ENCODE measurements around the gene TOR1B.
A peak's percentile ranks its signal among the peaks of the same experiment; 100 is the strongest.
"Not testable (repeated sequence)": the region's sequence is repeated elsewhere in the genome, so short reads cannot be mapped to it uniquely, and the experiment has no call there.

The TOR1B gene

GRCh38 chr9:129802833-129803675 is at the start of gene TOR1B:
TSS of gene TOR1B (plus strand) at chr9:129803184. CDS start at chr9:129803213, 29 bp downstream.
- DNase-seq (ENCODE audit: low read depth in 3 of 3), result peak; percentile 87 to 91 (median 90)

GRCh38 chr9:129755151-129755550 is 47.8 kb upstream of the TOR1B start:
- no peak for DNase-seq (ENCODE audit: low read depth in 3 of 3)

- no peak for DNase-seq (ENCODE audit: low read depth in 3 of 3)
Measured at GRCh38 chr9:129756191-129756590, 46.8 kb upstream of the TOR1B start.

GRCh38 chr9:129757045-129757444 is 45.9 kb upstream of the TOR1B start:
- DNase-seq (ENCODE audit: low read depth in 3 of 3), result no peak

GRCh38 chr9:129759319-129759718 is 43.7 kb upstream of the TOR1B start:
- no peak for DNase-seq (ENCODE audit: low read depth in 3 of 3)

GRCh38 chr9:129759804-129760502 is 43.0 kb upstream of the TOR1B start:
- no peak for DNase-seq (ENCODE audit: low read depth in 3 of 3)

- not testable (repeated sequence) for DNase-seq (ENCODE audit: low read depth in 3 of 3)
Measured at GRCh38 chr9:129760784-129761183, 42.2 kb upstream of the TOR1B start.

- DNase-seq (ENCODE audit: low read depth in 3 of 3), result no peak
Measured at GRCh38 chr9:129761293-129761900, 41.6 kb upstream of the TOR1B start.

- DNase-seq (ENCODE audit: low read depth in 3 of 3), result no peak
Measured at GRCh38 chr9:129761901-129762369, 41.0 kb upstream of the TOR1B start.

- DNase-seq (ENCODE audit: low read depth in 3 of 3), result not testable (repeated sequence)
Measured at GRCh38 chr9:129762370-129762984, 40.5 kb upstream of the TOR1B start.

- no peak for DNase-seq (ENCODE audit: low read depth in 3 of 3)
Measured at GRCh38 chr9:129762985-129763926, 39.7 kb upstream of the TOR1B start.

GRCh38 chr9:129765764-129766317 is 37.1 kb upstream of the TOR1B start:
- DNase-seq (ENCODE audit: low read depth in 3 of 3), result no peak

- DNase-seq (ENCODE audit: low read depth in 3 of 3), result no peak
Measured at GRCh38 chr9:129768486-129768885, 34.5 kb upstream of the TOR1B start.

- no peak for DNase-seq (ENCODE audit: low read depth in 3 of 3)
Measured at GRCh38 chr9:129769669-129770068, 33.3 kb upstream of the TOR1B start.

GRCh38 chr9:129770741-129771140 is 32.2 kb upstream of the TOR1B start:
- no peak for DNase-seq (ENCODE audit: low read depth in 3 of 3)

GRCh38 chr9:129773262-129774048 is 29.5 kb upstream of the TOR1B start:
- no peak for DNase-seq (ENCODE audit: low read depth in 3 of 3)

- DNase-seq (ENCODE audit: low read depth in 3 of 3), result no peak
Measured at GRCh38 chr9:129774791-129775447, 28.1 kb upstream of the TOR1B start.

GRCh38 chr9:129775448-129775798 is 27.6 kb upstream of the TOR1B start:
- no peak for DNase-seq (ENCODE audit: low read depth in 3 of 3)

GRCh38 chr9:129776096-129776495 is 26.9 kb upstream of the TOR1B start:
- not testable (repeated sequence) for DNase-seq (ENCODE audit: low read depth in 3 of 3)
